Upper lobe of left lung (tissue), 4 donors: ENCODE measurements around the gene DAPK2.

ENCODE experiments used
- POLR2A ChIP-seq, 4 donors: fragments of 450-650 bp; IDR thresholded peaks; one replicate each; pipeline ENCODE4 v1.5.1; 2016 to 2017; ENCODE audit warnings: antibody characterized with exemption in 4 of 4, mild to moderate bottlenecking in 2 of 4
- TF ChIP-seq, protein P1 (sequence below), 6 experiments: fragments of 450-650 bp in 4 of 6; fragments of 200-600 bp in 2 of 6; sonication (generic) in 2 of 6; IDR thresholded peaks; one replicate each; pipeline ENCODE4 v1.5.1; 2016 to 2019; ENCODE audit warnings: antibody characterized with exemption in 6 of 6

DNA sequence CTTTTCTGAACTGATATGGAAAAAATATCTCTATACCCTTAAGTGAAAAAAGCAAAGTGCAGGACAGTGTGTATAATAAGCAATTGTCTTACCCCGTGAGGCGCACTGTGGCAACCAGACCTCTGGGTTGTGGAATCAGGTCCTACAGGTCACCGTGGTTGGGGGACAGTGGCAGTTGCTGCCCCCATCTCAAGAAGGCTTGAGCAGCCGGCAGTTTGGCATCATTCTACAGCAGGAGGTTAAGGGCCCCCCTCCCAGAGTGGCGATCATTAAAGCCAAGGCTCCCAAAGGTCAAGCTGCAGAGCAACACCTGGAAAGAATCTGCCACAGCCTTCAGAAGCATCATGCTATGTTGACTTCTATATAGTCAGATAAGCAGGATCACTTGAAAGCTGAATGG is 156.5 kb downstream of the DAPK2 start:
- TF ChIP-seq POLR2A (IDR thresholded peaks at IDR 0.05): no peak
- TF ChIP-seq, protein P1, sequence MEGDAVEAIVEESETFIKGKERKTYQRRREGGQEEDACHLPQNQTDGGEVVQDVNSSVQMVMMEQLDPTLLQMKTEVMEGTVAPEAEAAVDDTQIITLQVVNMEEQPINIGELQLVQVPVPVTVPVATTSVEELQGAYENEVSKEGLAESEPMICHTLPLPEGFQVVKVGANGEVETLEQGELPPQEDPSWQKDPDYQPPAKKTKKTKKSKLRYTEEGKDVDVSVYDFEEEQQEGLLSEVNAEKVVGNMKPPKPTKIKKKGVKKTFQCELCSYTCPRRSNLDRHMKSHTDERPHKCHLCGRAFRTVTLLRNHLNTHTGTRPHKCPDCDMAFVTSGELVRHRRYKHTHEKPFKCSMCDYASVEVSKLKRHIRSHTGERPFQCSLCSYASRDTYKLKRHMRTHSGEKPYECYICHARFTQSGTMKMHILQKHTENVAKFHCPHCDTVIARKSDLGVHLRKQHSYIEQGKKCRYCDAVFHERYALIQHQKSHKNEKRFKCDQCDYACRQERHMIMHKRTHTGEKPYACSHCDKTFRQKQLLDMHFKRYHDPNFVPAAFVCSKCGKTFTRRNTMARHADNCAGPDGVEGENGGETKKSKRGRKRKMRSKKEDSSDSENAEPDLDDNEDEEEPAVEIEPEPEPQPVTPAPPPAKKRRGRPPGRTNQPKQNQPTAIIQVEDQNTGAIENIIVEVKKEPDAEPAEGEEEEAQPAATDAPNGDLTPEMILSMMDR (IDR thresholded peaks at IDR 0.05): no peak
